AG08395 (cell line): ENCODE results near the gene LIMS3.
"Not testable (repeated sequence)": the region's sequence is repeated elsewhere in the genome, so short reads cannot be mapped to it uniquely, and the experiment has no call there.

Experiments used
- DNase-seq: peaks from one replicate; pipeline ENCODE4 v3.0.0; 2012; ENCODE audit warnings: mixed read lengths, low spot score

Gene LIMS3

DNA sequence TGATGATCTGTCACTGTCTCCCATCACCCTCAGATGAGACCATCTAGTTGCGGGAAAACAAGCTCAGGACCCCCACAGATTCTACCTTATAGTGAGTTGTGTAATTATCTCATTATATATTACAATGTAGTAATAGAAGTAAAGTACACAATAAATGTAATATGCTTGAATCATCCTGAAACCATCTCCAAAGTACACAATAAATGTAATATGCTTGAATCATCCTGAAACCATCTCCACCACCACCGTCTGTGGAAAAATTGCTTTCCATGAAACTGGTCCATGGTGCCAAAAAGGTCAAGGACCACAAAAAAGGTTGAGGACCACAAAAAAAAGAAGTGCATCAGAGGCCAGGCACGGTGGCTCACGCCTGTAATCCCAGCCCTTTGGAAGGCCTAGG is 29.3 kb downstream of the LIMS3 start:
- DNase-seq: not testable (repeated sequence)

DNA sequence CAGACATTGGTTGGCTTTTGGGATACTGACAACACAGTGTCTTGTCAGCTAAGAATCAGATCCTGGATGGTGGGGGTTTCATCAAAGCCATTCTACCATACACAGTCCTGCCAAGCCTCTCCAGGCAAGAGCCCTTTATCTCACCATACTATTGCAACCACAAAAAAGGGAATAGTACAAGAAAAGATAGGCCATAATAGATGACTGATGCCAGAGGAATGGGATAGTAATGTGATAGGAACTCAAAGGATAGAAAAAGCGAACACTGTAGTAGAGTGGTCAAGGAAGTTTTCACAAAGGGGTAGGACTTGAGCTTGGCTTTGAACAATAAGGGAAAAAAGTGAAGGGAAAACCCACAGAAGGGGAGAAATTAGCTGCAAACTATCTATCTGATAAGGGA is 30.7 kb downstream of the LIMS3 start:
- DNase-seq: not testable (repeated sequence)

DNA sequence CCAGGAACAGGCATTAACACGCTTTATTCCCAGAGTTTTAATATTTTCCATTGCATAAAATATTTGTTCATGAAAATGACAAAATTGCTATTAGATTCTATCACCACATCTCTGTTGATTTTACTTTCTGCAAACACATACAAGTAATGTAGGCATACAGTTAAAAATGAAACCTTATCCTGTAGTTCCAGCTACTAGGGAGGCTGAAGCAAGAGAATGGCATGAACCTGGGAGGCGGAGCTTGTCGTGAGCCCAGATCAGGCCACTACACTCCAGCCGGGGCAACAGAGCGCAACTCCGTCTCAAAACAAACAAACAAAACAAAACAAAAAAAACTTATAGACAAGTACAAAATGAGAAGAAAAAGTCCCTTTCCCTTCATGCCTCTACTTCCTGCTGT is 38.0 kb downstream of the LIMS3 start:
- DNase-seq: not testable (repeated sequence)

DNA sequence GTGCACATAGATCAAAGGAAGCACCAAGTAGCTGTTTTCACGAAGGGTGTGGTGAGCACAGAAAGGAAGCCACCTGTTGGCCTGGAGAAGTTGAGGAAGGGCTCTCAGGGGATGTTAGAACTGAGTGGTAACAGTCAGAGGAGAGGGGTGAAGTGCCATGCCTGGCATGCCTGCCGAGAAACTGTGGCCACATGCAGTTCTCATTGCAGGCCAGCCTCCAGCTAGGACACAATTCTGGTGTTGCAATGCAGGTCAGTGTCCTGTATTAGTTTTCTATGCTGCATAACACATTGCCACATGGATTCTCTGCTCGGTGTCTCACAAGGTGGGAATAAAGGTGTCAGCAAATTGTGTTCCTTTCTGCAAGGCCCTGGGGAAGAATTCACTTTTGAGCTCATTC is 46.9 kb downstream of the LIMS3 start:
- DNase-seq: not testable (repeated sequence)

DNA sequence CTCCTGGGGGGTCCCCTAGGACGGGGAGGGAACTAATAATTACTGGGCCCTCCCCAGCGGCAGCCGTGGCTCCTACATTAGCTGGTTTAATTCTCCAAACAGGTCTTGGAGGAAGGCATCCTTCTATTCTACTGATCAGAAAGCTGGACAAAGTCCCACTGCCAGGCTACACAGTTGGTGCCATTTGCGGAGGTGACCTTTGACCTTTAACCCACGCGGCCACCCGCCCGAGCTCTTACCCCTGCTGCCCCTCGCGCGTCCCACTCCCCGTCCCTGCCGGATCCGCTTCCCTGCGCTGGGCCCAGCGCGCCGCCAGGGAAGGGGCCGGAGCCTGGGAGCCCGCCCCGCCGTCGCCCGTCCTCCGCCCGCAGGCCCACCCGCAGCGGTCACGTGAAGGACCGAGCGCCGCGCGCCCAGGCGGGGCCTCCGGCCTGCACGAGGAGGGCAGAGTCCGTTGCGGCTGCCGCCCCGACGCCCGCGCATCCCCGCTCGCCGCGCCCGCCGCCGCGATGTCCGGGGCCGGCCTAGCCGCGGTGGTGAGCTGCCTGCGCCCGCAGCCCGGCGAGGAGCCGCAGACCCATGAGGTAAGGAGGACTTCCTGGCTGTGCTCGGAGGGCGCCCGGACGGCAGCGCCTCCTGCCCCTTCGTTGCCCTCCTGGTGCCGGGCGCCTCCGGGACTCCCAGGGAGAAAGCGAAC is 48.9 kb downstream of the LIMS3 start:
- DNase-seq: not testable (repeated sequence)

DNA sequence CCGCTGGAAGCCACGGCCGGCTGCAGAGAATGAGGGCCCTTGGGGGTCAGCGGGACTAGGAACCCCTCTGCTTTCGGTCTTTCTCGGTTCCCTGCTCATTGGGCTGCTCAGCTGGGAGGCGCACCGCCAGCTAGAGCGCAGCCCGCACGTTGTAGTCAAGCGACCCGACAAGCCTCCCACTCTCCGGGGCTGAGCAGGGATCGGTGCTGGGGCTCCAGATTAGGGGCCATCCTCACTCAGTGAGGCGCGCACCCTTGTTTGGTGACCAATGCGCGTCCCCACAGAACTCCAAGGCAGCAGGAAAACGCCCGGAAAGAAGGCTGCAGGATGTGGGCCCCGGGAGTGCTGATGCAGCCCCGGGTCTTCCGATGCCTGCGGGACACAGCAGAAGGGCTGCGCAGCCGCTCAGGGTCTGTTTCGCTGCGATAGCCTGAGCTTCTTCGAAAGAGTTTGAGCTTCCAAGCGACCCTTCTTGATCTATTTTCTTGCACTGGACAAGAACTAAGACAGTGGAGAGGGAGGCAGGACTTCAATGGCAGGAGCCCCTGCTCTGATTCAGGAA is 49.6 kb downstream of the LIMS3 start:
- DNase-seq: not testable (repeated sequence)

DNA sequence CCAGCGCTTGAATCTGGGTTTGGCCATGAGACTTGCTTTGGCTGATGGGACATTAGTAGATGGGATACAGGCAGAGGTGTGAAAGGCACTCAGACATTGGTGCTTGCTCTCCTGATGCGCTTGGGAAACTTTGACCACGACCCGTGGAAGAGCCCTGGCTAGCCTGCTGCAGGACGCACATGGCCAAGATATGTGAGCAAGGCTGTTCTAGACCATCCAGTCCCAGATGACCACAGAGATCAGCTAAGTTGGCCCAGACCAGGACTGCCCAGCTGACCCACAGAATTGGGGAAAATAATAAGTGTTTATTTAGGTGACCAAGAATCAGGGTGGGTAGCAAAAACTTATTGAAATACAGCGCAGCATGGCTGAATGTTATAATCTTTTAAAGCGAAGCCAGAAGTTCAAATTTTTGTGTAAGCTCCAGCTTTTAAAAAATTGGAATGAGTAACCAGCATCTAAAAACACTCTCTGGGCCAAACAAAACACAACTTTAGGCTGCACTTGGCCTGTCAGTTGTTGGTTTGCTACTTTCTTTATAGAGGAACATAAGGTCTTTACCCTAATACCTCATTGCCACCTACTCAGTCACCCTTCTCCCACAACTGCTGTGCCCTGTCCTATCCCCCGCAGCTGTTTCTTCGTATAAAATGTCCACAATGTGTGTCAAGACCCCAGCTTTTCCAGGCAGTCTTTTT is 51.8 kb downstream of the LIMS3 start:
- not testable (repeated sequence) for DNase-seq

DNA sequence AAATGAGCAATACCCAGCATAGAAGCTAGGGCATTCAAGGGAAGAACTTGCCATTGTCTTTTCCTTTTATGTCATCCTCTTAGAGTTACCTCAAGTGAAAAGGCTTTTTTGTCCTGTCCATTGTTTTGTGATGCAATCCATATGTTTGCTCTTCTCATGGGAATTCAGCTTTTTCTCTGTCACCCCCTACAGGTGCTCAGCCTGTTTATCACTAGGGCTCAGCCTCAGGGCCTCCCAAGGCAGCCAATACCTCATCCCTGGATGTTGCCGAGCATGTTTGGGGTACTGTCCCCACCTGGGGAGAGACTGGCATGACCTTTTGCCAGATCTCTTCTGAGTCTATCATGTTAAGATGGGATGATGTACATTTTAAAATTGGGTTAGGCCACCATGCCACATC is 65.5 kb downstream of the LIMS3 start:
- not testable (repeated sequence) for DNase-seq

DNA sequence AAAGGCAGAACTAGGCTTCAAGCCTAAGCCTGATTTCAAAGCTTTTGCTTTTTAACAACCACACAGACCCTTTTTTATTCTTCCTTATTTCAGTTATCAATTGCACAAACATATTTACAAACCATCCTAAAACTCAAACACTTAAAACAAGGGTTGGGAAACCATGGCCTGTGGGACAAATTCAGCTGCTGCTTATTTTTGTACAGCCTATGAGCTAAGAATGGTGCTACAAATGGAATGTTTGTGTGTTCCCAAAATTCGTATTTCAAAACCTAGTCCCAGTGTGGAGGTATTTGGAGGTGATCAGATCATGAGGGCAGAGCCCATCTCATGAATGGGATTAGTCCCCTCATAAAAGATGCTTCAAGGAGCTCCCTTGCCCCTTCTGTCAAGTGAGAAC is 67.0 kb downstream of the LIMS3 start:
- not testable (repeated sequence) for DNase-seq

DNA sequence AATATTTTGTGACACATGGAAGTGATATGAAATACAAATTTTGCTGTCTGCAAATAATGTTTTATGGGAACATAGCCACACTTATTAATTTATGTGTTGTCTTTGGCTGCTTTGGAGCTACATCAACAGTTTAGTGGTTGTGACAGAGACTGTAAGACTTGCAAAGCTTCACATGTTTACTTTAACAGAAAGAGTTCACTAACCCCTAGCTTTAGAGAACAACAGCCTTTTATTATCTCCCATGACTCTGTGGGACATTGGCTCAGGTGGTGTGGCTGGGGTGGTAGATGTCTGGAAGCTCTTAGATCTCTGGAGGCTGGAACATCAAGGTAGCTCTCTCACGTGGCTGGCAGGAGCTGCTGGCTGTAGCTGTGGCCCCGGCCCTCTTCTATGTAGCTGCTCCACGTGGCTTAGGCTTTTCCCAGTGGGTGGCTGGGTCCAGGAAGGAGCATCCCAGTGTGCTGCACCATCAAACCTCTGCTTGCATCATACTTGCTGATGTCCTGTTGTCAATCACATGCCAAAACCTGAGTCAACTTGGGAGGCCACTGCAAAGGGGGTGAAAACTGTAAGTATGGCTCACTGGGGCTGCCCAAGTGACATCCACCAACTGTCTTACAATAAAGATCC is 67.7 kb downstream of the LIMS3 start:
- DNase-seq: not testable (repeated sequence)

DNA sequence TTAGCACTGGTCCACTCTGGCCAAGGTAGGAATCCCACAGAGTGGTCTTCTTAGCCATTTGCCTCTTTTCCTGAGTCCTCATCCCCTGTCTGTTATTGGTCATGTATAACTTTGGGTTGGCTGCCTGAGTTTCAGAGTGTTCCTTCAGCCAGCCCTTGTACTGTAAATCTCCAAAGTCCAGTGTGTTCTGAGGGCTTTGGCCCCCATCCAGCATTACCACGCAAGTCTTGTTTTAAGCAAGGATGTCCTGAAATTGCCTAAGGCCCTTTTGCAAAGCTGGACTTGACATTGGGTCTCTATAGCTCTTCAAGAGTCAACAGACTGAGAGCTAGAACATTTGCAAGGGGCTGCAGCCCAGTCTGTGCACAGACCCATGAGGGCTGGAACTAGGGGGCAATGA is 68.4 kb downstream of the LIMS3 start:
- not testable (repeated sequence) for DNase-seq

DNA sequence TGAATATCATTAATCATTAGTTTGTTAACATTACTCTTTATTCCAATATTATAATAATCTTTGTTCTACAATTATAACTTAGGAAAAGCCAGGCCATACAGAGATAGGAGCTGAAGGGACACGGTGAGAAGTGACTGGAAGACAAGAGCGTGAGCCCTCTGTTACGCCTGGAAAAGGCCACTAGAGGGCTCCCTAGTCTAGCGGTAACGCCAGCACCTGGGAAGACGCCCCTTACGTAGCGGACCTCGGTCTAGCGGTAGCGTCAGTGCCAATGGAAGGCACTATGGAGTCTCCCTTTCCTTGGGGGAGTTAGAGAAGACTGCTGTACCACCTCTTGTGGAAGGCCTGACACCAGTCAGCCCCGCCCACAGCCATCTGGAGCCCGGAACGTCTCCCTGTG is 71.4 kb downstream of the LIMS3 start:
- DNase-seq: not testable (repeated sequence)

DNA sequence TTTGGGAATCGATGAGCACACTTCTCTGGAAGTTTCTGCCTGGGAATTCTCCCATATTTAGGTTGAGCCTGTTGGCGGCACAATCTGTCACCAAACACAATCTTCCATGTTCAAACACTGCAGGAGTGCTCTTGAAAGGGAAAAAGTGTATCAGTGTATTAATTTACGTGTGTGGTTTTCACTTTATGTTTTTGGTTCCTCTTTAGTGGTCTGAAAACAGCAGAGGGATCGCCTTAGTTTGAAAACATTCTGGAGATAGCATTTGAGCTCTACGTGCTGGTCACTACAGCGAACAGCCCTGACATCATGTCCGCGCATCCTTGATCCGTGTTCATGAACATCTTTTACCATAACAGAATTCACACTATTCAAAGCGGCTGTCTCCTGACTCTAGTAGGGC is 73.2 kb downstream of the LIMS3 start:
- not testable (repeated sequence) for DNase-seq
